NCI-H774 (cell line): ENCODE data around the gene UBAC1.

Experiments used
- DNase-seq: peaks from one replicate; lab custom pipeline; 2025; lab: John Stamatoyannopoulos, UW

The UBAC1 gene

GRCh38 chr9:135941288-135941995, 19.7 kb downstream of the UBAC1 start:
- DNase-seq = no peak

GRCh38 chr9:135939351-135940265, 21.6 kb downstream of the UBAC1 start:
- no peak for DNase-seq

DNA sequence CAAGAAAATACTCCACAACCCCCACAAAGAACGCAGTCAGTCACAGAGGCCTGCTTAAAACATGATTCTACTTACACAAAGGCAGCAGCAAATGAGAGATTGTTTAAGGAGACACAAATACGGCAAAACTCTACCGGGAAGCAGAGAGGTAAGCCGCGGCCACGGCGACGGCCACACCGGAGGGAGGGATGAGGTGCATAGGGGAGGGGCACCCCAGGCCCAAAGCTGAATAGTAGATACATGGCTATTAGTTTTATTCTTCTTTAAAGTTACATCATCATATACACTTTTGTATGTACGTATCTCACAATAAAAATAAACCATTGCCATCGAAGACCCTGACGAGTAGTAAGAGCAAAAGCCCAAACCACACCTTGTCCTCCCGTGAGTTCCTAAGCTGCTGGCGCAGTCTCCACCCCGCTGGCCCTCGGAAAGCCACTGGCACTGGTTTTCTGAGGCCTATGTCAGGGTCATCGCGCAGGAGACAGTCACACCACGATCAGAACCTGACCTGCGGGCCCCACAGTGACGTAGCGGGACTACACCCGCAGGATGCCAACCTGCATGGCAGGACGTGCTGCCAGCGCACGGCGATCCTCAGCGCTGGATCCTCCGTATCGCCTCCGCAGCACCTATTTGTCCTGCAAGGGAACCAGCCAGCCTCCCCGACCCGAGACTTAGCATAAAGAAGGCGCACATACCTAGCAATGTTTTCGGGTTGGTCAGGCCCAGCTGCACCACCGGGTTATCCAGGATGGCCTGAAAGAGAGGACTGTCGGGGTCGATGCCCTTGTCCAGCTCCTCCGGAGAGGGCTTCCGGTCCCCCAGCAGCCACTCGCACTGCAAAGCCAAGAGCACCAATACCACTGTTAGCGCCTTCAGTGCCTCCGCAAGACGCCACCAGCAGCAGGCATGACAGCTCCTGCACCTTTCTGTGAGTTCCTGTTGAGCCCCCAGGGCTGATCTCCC, 23.4 kb downstream of the UBAC1 start:
- DNase-seq = no peak

DNA sequence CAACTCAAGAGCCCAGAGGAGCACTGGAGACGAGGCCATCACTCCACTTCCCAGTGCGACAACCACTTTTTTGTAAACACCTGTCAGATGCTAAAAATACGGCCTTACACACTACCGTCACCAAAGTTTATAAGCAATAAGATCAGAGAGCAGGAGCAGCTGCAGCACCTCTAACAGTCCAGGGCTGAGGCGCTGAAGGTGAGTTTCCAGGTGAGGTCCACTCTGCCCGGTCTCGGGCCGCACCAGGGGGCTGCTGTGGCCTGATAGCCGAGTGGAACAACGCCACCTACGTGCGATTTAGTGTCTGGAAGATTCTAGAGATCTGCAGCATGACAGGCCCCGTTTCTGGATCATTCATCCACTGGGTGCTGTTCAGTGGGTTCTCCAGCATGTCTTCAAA, 28.1 kb downstream of the UBAC1 start:
- DNase-seq = no peak

GRCh38 chr9:135932656-135933055, 28.5 kb downstream of the UBAC1 start:
- no peak for DNase-seq

GRCh38 chr9:135931349-135931820, 29.8 kb downstream of the UBAC1 start:
- DNase-seq = no peak

- no peak for DNase-seq
These were observed 30.5 kb downstream of the UBAC1 start for GRCh38 chr9:135930446-135931345.

GRCh38 chr9:135929656-135930445, 31.3 kb downstream of the UBAC1 start:
- no peak for DNase-seq

DNA sequence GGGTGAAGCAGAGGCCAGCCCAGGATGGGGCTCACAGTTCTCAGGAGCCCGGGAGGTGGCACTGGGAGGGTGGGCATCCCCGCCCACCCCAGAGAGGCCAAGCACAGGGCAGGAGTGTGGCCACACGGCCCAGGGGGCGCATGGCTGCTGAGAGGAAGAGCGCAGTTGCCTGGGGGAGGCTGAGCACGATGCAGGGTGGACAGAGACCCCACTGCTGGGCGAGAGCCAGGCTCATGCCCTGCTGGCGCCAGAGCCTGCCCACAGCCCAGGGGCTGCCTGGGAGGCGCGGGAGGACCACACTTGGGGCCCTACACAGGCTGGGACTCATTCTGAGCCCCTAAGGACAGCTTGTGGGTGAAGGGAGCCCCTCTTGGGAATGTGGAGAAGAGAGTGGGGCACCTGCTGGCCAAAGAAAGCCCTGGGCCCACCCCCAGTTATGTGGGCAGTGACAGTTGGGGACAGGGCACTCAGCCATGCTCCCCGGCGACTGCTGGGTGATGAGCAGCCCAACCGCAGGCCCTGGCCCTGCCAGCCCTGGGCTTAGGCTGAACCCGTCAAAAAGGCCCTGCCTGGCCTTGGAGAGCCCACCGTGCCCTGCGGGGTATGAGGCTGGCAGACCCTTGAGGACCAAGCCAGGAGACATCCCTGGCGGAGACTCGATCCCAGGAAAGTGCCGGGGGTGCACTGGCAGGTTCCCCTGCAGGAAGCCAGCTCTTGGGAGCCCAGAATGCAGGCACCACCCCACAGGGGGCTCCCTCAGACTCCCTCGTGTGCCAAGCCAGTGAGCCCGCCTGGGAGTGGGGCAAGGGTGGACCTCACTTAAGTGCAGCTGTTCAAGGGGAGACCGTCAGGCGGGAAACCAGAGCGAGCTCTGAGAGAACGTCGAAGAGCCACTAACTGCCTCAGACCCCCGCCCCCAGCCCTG, 32.2 kb downstream of the UBAC1 start:
- DNase-seq = no peak

DNA sequence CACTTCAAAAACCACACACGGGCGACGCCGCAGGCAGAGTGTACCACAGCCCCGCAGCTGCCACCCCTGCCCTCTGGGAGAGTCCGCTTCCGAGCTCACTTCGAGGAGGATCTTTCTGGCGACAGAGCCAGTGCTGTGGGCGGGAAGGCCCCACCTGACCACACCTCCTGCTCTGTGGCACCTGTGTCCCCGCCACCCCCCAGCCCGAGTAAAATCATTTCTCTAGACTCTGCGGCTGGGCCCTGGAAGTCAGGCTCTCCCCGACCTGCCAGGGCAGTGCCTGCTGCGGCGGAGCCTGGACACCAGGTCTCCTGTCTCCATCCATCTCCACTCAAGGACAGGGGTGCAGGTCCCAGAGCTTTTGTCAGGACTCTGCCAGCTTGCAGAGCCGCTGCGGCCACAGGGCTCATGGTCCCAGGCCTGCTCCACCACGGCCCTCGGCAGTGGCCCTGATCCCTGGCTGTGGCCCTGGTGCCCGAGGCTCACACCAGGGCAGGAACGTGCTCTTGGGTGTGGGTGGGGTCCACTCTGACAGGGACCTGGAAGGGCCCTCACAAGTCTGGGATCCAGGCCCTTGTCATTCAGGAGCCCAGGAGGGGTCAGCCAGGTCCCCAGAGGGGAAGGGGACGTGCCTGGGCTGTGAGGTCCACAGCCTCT, 33.0 kb downstream of the UBAC1 start:
- no peak for DNase-seq

- DNase-seq = no peak
These were observed 33.8 kb downstream of the UBAC1 start for GRCh38 chr9:135927195-135928013.

DNA sequence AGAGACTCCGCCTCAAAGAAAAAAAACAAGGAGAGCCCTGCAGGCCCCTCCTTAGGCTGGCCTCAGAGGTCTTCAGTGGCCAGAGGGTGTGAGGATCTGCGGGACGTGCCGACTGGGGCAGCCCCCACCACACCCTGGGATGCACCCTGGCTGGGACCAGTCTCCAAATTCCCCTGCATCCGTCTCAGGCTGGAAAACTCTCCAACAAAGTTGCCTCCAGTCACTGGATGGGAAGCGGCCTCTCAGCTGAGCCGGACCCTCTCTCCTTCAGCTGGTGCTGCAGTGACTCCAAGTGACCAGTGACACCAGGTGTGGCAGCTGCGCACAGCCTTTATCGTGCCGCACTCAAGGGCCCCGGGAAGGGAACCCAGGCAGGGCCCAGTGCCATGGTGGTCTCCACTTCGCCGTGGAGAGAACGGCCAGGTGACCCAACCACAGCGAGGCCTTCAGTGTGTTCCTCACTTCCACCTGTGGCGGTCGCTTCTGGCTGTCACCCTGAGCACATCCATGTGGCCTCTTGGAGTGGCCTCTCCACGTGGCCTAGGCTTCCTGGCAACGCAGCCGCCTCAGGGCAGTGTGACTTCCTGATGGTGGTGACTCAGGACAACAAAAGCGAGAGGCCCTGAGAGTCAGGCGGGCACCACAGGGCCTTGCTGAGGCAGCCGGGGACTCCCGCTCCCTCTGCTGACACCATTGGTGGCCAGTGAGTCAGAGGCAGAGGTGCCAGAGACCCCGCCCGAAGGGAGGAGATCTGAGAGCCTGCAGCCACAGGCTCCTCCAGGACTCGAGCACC, 34.6 kb downstream of the UBAC1 start:
- no peak for DNase-seq

DNA sequence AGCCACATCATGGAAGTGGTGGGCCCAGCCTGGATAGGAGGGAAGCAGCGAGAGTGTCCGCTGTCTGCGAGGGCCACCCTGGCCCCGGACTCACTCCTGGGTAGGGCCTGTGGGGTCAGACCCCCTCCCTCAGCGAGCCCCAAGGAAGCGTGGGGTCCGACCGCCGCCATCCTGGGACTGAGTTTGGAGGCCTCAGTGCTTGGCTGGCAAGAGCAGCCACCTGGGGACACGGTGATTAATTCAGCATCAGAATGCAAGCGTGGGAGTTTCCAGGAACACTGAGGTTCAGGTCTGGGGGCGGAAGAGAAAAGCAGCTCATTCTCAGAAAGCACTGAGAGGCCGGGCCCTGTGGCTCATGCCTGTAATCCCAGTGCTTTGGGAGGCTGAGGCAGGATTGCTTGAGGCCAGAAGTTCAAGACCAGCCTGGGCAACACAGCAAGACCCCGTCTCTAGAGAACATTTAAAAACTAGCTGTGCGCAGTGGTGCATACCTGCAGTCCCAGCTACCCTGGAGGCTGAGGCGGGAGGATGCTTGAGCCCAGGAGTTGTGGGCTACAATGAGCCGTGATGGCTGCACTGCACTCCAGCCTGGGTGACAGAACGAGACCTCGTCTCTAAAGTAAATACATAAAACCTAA, 35.6 kb downstream of the UBAC1 start:
- DNase-seq = no peak

DNA sequence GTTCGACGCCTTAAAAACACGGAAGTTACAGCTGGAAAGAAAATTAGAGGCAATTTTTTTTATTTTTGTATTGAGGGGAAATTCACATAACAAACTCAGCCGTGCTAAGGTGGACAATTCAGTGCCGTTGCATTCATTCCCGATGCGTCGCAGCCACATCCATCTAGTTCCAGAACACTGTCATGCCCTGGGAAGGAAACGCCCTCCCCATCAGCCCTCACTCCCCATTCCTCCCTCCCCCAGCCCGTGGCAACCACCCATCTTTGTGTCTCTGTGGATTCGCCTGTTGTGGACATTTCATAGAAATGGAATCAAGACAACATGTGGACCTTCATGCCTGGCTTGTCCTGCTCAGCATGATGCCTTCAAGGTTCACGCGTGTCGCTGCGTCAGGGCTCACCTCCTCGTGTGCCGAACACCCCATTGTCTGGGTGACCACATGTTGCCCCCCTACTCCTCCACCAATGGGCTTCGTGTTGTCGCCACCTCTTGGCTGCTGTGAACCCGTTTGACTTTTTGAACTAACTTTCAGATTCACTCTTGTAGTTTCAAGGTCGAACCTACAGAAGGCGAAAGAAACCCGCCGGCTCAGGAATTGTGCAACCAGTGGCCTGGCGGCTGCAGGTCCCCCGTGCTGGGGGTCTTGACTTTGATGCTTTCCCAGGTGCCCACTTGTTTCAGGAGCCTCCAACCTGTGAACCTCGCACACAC, 36.4 kb downstream of the UBAC1 start:
- no peak for DNase-seq

DNA sequence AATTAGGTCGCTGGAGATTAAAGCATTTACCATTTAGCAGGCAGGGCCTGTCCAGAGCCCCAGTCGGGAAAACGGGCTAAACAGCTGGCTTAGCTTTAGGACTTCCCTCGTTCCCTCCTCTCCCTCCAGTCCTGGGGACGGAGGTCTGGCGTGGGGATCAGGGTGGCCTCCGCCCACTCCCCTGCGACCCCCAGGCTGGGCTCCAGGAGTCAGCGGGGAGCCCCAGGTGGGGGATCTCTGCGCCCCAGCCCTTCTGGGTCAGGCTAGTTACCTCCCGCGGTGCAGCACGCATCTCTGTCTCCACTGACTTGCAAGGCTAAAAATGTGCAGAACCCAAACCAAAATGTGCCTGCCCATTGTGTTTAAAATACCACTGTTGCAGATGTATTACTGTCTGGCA, 37.7 kb downstream of the UBAC1 start:
- DNase-seq = no peak
